Nephron (organoid): Measurements from ENCODE around the gene KCTD15.
A peak's percentile ranks its signal among the peaks of the same experiment; 100 is the strongest.

Experiments
- H3K27ac Mint-ChIP-seq, 3 experiments: 2 replicates each; pipeline ENCODE4 v1.8.0; 2020; ENCODE audit warnings: mixed read lengths in 3 of 3, mild to moderate bottlenecking in 2 of 3, moderate library complexity in 1 of 3
- H3K27me3 Mint-ChIP-seq: 2 replicates; pipeline ENCODE4 v1.8.0; 2021; ENCODE audit warnings: low read depth, mild to moderate bottlenecking, moderate library complexity, mixed read lengths
- H3K36me3 Mint-ChIP-seq: 2 replicates; pipeline ENCODE4 v1.8.0; 2020; ENCODE audit warnings: low read depth, mixed read lengths
- H3K4me1 Mint-ChIP-seq: 2 replicates; pipeline ENCODE4 v1.8.0; 2020; ENCODE audit warnings: mixed read lengths
- H3K4me3 Mint-ChIP-seq, 3 experiments: 2 replicates each; pipeline ENCODE4 v1.8.0; 2020; ENCODE audit warnings: mild to moderate bottlenecking in 3 of 3, mixed read lengths in 3 of 3, moderate library complexity in 2 of 3
- H3K9me3 Mint-ChIP-seq: 2 replicates; pipeline ENCODE4 v1.8.0; 2020; ENCODE audit warnings: mixed read lengths
- TF ChIP-seq, protein P1 (sequence below), 3 experiments: fragments of 200-600 bp; sonication (generic); IDR thresholded peaks; one replicate each; pipeline ENCODE4 v1.5.0; 2021; ENCODE audit warnings: antibody characterized with exemption in 3 of 3; ENCODE audit not compliant: unreplicated experiment in 3 of 3

The KCTD15 gene

DNA sequence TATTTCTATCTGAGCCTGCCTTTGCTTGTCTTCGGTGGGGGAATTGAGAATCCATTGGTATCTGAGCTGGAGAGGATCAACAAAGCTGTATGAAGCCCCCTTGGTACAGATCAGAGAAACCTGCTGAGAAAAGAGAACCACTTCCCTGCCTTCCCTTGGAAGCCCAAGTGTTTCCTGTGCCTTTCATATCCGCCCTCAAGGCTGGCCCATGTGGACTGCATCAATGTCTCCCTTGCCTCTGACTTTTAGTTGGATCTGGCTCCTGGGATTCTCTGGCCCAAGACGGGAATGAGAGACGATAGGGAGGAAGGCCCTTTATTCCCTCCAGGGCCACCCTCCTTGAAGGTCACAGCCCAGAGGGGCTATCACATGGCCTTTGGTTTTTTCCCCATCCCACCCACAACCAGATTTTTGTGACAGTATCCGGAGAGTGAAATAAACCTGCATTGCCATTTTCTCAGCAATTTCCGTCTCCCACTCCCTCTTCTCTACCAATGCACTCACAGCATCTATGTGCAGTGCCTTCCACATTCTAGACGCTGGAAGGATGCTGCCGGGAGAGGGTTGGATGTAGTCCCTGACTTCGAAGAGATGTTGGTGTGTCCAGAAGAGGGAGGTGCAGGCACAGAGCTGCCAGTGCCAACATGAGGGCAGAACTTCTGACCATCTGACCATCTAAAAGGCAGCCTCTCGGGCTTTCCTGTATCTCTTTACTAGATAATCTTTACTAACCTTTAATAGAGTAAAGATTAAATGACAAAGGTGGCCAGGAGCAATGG lies 63.8 kb downstream of the KCTD15 start:
- Mint-ChIP-seq H3K27me3 (peaks cover 16% of the 10 kb centered on the region), H3K4me3 (no peak overlapping the region), H3K27ac (no peak overlapping the region), H3K4me1 (no peaks in the 10 kb centered on the region), H3K36me3 (no peaks in the 10 kb centered on the region), H3K9me3 (no peaks in the 10 kb centered on the region)
- TF ChIP-seq, protein P1, sequence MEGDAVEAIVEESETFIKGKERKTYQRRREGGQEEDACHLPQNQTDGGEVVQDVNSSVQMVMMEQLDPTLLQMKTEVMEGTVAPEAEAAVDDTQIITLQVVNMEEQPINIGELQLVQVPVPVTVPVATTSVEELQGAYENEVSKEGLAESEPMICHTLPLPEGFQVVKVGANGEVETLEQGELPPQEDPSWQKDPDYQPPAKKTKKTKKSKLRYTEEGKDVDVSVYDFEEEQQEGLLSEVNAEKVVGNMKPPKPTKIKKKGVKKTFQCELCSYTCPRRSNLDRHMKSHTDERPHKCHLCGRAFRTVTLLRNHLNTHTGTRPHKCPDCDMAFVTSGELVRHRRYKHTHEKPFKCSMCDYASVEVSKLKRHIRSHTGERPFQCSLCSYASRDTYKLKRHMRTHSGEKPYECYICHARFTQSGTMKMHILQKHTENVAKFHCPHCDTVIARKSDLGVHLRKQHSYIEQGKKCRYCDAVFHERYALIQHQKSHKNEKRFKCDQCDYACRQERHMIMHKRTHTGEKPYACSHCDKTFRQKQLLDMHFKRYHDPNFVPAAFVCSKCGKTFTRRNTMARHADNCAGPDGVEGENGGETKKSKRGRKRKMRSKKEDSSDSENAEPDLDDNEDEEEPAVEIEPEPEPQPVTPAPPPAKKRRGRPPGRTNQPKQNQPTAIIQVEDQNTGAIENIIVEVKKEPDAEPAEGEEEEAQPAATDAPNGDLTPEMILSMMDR (IDR thresholded peaks at IDR 0.05; ENCODE audit: unreplicated experiment in 3 of 3), result no peak

DNA sequence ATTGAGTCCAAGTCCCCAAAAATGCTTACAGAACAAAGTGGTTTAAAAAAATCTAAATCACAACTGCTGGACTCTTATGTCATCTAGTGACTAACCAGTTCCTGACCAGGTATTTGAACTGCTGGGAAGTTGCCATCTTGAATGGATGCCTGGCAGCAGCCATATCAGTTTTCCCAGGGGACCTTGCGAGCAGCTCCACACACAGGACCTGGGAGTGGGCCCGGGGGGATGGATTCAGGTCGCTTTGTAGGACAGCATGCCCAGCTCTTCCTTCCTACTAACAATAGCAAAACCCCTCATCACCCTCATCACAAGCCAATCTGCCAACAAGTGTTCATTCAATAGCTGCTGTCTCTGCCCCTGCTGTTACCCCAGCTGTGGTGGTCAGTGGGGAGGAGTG lies 65.3 kb downstream of the KCTD15 start:
- peaks cover 22% of the 10 kb centered on the region for H3K27me3 Mint-ChIP-seq
- no peaks in the 10 kb centered on the region for H3K4me1 Mint-ChIP-seq
- H3K4me3 Mint-ChIP-seq, result no peak overlapping the region
- H3K27ac Mint-ChIP-seq, result no peak overlapping the region
- no peaks in the 10 kb centered on the region for H3K9me3 Mint-ChIP-seq
- TF ChIP-seq, protein P1 (IDR thresholded peaks at IDR 0.05; ENCODE audit: unreplicated experiment in 3 of 3), result no peak
- no peaks in the 10 kb centered on the region for H3K36me3 Mint-ChIP-seq

DNA sequence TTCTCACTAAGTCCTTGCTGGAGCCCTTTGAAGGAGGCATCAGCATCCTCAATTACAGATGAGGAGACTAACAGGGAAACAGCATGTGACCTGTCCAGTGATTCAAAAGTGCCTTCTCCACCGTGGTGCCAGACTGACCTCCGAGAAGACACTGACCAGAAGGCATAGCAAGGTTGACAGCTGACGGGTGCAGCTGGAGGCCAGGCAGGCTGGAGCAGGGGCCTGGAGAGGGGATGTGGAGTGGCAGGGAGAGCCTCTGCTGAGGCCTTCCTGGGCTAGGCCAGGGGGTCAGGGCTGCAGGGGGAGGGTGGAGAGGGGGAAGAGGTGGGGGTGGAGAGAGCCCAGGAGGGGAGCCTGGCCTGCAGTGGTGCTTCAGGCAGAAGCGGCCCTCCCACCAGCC lies 66.3 kb downstream of the KCTD15 start:
- Mint-ChIP-seq H3K9me3 (no peaks in the 10 kb centered on the region), H3K27ac (no peak overlapping the region), H3K4me1 (peaks cover 4% of the 10 kb centered on the region), H3K36me3 (no peaks in the 10 kb centered on the region), H3K4me3 (no peak overlapping the region), H3K27me3 (peaks cover 27% of the 10 kb centered on the region)
- TF ChIP-seq, protein P1 (IDR thresholded peaks at IDR 0.05; ENCODE audit: unreplicated experiment in 3 of 3), result no peak

DNA sequence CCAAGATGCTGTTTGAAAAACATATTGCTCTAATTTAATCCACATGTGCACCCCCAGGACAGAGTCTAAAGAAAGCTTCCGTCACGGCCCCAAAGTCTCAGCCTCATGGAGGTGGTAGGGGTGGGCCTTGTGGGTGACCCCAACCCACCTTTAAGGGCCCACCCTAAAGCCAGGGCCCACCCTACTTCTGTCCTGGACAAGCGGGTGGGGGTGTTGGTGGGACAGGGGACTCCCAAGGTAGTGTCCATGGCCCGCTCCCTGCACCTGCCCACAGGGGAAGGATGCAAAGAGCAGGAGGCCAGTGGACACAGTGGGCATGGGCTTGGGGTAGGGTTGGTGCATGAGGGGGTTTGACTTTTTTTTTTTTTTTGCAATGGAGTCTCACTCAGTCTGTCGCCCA lies 66.8 kb downstream of the KCTD15 start:
- Mint-ChIP-seq H3K27me3 (peaks cover 31% of the 10 kb centered on the region), H3K36me3 (no peaks in the 10 kb centered on the region), H3K4me3 (no peak overlapping the region), H3K9me3 (no peaks in the 10 kb centered on the region), H3K27ac (no peak overlapping the region), H3K4me1 (peaks cover 9% of the 10 kb centered on the region)
- TF ChIP-seq, protein P1 (IDR thresholded peaks at IDR 0.05; ENCODE audit: unreplicated experiment in 3 of 3), result no peak

DNA sequence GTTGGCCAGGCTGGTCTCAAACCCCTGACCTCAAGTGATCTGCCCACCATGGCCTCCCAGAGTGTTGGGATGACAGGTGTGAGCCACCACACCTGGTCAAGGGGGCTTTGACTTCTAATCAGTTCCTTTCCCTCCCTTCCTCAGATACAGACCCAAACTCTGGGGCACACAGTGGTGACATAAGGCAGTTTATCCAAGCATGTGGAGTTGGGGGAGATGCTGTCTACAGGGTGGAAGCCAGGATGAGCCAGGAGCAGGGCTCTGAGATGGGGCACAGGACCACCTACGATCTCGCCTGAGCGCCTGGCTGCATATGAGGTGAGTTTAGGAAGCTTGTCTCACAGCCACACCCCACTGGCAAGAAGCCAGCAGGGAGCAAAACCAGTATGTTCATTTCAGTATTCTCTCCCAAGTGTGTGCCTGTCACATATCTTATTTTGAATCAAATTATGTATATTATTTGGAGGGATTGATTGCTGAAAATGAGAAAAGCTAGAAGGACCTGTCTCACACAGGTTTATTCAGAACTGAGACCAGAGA lies 67.7 kb downstream of the KCTD15 start:
- H3K9me3 Mint-ChIP-seq, result no peaks in the 10 kb centered on the region
- H3K36me3 Mint-ChIP-seq, result no peaks in the 10 kb centered on the region
- TF ChIP-seq, protein P1 (IDR thresholded peaks at IDR 0.05; ENCODE audit: unreplicated experiment in 3 of 3), result no peak
- peaks cover 30% of the 10 kb centered on the region for H3K27me3 Mint-ChIP-seq
- H3K4me3 Mint-ChIP-seq, result no peak overlapping the region
- H3K4me1 Mint-ChIP-seq, result peaks cover 18% of the 10 kb centered on the region
- H3K27ac Mint-ChIP-seq, result no peak overlapping the region

DNA sequence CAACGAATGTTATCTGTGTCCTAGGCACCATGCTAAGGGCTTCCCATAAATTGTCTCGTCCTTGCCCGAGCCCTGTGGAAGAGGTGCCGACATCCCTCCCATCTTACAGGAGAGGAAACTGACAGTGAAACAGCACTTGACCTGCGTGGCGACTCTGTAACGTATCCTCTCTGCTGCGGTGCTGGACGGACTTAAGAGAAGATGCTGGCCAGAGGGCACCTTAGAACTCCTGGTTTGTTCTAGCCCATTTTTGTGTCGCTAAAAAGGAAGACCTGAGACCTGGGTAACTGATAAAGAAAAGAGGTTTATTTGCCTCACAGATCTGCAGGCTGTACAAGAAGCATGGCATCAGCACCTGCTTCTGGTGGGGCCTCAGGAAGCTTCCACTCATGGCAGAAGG lies 68.6 kb downstream of the KCTD15 start:
- Mint-ChIP-seq H3K27me3 (peaks cover 23% of the 10 kb centered on the region), H3K4me3 (no peak overlapping the region), H3K36me3 (no peaks in the 10 kb centered on the region), H3K27ac (peak overlapping the region in 1 of 3 experiments; percentile 30), H3K9me3 (no peaks in the 10 kb centered on the region), H3K4me1 (peaks cover 19% of the 10 kb centered on the region)
- TF ChIP-seq, protein P1 (IDR thresholded peaks at IDR 0.05; ENCODE audit: unreplicated experiment in 3 of 3), result no peak
